Smooth muscle cell (in vitro differentiated cells): ENCODE results near the gene ANGPT4. TPM values are rescaled to one million over a fixed set of nuclear protein-coding genes. Genes with fewer than 3 reads are reported as not detected.
A peak's percentile ranks its signal among the peaks of the same experiment; 100 is the strongest.

ENCODE experiments used
- DNase-seq: peaks from one replicate; lab custom pipeline; 2025; ENCODE audit not compliant: unreplicated experiment; lab: John Stamatoyannopoulos, UW
- H2AFZ ChIP-seq: fragments of 200-600 bp; sonication (generic); 2 replicates; pipeline ENCODE4 v1.6.0; 2016; ENCODE audit warnings: antibody characterized with exemption, low read depth, mild to moderate bottlenecking
- H3F3A ChIP-seq: fragments of 200-600 bp; sonication (generic); 2 replicates; pipeline ENCODE4 v1.6.0; 2017; ENCODE audit warnings: antibody characterized with exemption, low read depth
- H3K27ac ChIP-seq: fragments of 200-600 bp; sonication (generic); 2 replicates; pipeline ENCODE4 v1.5.1; 2016; ENCODE audit warnings: low read depth, mild to moderate bottlenecking
- H3K27me3 ChIP-seq: fragments of 200-600 bp; sonication (generic); 2 replicates; pipeline ENCODE4 v1.6.1; 2016; ENCODE audit warnings: low read depth, mild to moderate bottlenecking
- H3K36me3 ChIP-seq: fragments of 200-600 bp; sonication (generic); 2 replicates; pipeline ENCODE4 v1.5.1; 2016; ENCODE audit warnings: low read depth
- H3K4me1 ChIP-seq: fragments of 200-600 bp; sonication (generic); 2 replicates; pipeline ENCODE4 v1.5.1; 2016; ENCODE audit warnings: low read depth
- H3K4me2 ChIP-seq: fragments of 200-600 bp; sonication (generic); 2 replicates; pipeline ENCODE4 v1.6.0; 2016; ENCODE audit warnings: mild to moderate bottlenecking
- H3K4me3 ChIP-seq: fragments of 200-600 bp; sonication (generic); 2 replicates; pipeline ENCODE4 v1.5.1; 2016; ENCODE audit warnings: mild to moderate bottlenecking
- H3K79me2 ChIP-seq: fragments of 200-600 bp; sonication (generic); 2 replicates; pipeline ENCODE4 v1.6.0; 2016; ENCODE audit warnings: low read depth, mild to moderate bottlenecking
- H3K9ac ChIP-seq: fragments of 200-600 bp; sonication (generic); 2 replicates; pipeline ENCODE4 v1.6.0; 2016; ENCODE audit warnings: low read depth
- H3K9me3 ChIP-seq: fragments of 200-600 bp; sonication (generic); replicated peaks from 2 replicates; pipeline ENCODE4 v1.5.1; 2016; ENCODE audit warnings: low read depth
- H4K20me1 ChIP-seq: fragments of 200-600 bp; sonication (generic); 2 replicates; pipeline ENCODE4 v1.6.0; 2016; ENCODE audit warnings: low read depth
- WGBS: methylation state at CpG from one replicate; pipeline ENCODE4 v1.1.7; 2016; ENCODE audit warnings: low lambda C conversion rate; 5-methylcytosine and 5-hydroxymethylcytosine counted together
- polyA plus RNA-seq: library from polyadenylated mRNA; unstranded; fragments of >200 nt; fragmentation: Nextera tagmentation; extraction: Ambion mirVana; gene quantifications from 2 replicates; pipeline ENCODE4 v1.2.1, GENCODE V29; 2016
- total RNA-seq: library from RNA; depleted of rRNA; stranded (reverse); fragments of >200 nt; gene quantifications from 2 replicates; pipeline ENCODE4 v1.2.3, GENCODE V29; 2014
- TF ChIP-seq, protein P1 (sequence below): fragments of 200-600 bp; sonication (generic); IDR thresholded peaks from 2 replicates; pipeline ENCODE4 v1.5.1; 2017; ENCODE audit warnings: borderline replicate concordance, mild to moderate bottlenecking, antibody characterized with exemption; ENCODE audit not compliant: insufficient read depth, poor library complexity, severe bottlenecking

ANGPT4 gene
- total and polyA plus RNA-seq, 2 experiments from 2014 or later: 0.39 TPM; not detected in 1

DNA sequence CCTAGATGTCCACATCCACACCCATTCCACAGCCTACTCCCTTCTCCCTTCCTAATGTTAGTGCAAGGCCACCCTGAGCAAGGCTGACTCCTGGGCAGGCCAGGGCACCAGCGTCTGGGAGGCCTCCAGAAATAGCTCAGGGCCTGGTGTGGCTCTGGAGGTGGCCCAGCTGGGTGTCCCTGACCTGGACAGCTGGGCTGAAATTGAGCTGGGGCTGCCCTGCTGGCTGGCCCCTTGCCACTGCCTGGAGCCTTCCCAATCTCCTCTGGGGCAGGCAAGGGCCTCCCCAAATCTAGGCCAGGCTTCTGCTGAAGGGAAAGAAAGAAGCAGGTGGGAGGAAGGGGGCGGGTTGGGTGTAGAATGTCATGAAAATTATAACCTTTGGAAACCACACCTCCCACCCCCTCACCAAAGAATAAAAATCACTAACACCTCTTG is 80.5 kb downstream of the ANGPT4 start:
- DNase-seq: no peak
- WGBS: 62% methylated on average over 1 of the region's 2 CpGs
- peaks cover 8% of the 10 kb centered on the region for H3K27me3 ChIP-seq
- no peak overlapping the region for H3K4me2 ChIP-seq
- H4K20me1 ChIP-seq: no peaks in the 10 kb centered on the region
- no peak overlapping the region for H3K4me3 ChIP-seq
- H2AFZ ChIP-seq: no peak overlapping the region
- H3K9ac ChIP-seq: no peak overlapping the region
- no peaks in the 10 kb centered on the region for H3K79me2 ChIP-seq
- no peaks in the 10 kb centered on the region for H3F3A ChIP-seq
- H3K4me1 ChIP-seq: peaks cover 8% of the 10 kb centered on the region
- TF ChIP-seq, protein P1, sequence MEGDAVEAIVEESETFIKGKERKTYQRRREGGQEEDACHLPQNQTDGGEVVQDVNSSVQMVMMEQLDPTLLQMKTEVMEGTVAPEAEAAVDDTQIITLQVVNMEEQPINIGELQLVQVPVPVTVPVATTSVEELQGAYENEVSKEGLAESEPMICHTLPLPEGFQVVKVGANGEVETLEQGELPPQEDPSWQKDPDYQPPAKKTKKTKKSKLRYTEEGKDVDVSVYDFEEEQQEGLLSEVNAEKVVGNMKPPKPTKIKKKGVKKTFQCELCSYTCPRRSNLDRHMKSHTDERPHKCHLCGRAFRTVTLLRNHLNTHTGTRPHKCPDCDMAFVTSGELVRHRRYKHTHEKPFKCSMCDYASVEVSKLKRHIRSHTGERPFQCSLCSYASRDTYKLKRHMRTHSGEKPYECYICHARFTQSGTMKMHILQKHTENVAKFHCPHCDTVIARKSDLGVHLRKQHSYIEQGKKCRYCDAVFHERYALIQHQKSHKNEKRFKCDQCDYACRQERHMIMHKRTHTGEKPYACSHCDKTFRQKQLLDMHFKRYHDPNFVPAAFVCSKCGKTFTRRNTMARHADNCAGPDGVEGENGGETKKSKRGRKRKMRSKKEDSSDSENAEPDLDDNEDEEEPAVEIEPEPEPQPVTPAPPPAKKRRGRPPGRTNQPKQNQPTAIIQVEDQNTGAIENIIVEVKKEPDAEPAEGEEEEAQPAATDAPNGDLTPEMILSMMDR: no peak
- no peaks in the 10 kb centered on the region for H3K36me3 ChIP-seq
- H3K9me3 ChIP-seq: no peaks in the 10 kb centered on the region
- no peak overlapping the region for H3K27ac ChIP-seq

DNA sequence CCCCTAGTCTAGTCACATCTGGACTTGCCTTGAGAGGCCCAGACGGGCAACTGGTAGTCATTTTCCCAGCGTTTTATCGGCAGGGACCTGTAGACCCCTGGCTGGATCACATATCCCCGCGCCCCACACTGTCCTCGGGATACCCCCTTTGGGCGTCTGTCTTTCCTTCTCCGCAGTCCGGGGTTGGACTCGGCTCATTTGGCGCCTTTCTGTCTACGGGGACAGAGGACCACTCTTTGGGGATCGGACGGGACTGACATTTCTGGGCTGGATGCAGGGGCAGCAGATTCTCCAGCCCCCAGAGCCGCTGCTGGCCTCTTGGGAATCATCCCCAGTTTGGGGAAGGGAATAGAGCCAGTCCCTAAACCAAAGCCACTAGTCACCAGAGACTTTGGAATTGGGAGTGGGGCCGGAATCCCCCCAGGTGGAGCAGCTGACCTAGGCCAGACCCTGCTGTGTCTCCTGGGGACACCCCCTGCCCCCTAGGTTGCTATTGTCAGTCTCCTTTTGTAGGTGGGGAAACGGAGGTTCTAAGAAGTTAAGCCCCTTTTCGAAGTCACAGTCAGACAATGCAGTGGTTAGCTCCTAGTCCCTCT is 81.9 kb downstream of the ANGPT4 start:
- peaks cover 8% of the 10 kb centered on the region for H3K4me1 ChIP-seq
- no peaks in the 10 kb centered on the region for H3K36me3 ChIP-seq
- no peaks in the 10 kb centered on the region for H3F3A ChIP-seq
- H3K27me3 ChIP-seq: no peaks in the 10 kb centered on the region
- peak overlapping the region; percentile 91 for H3K4me3 ChIP-seq
- TF ChIP-seq, protein P1: no peak
- 10% methylated on average over 18 of the region's 18 CpGs for WGBS
- peak overlapping the region; percentile 96 for H3K4me2 ChIP-seq
- H3K9ac ChIP-seq: no peak overlapping the region
- H3K79me2 ChIP-seq: no peaks in the 10 kb centered on the region
- no peaks in the 10 kb centered on the region for H3K9me3 ChIP-seq
- no peaks in the 10 kb centered on the region for H4K20me1 ChIP-seq
- peak overlapping the region; percentile 97 for H2AFZ ChIP-seq
- no peak for DNase-seq
- no peak overlapping the region for H3K27ac ChIP-seq

DNA sequence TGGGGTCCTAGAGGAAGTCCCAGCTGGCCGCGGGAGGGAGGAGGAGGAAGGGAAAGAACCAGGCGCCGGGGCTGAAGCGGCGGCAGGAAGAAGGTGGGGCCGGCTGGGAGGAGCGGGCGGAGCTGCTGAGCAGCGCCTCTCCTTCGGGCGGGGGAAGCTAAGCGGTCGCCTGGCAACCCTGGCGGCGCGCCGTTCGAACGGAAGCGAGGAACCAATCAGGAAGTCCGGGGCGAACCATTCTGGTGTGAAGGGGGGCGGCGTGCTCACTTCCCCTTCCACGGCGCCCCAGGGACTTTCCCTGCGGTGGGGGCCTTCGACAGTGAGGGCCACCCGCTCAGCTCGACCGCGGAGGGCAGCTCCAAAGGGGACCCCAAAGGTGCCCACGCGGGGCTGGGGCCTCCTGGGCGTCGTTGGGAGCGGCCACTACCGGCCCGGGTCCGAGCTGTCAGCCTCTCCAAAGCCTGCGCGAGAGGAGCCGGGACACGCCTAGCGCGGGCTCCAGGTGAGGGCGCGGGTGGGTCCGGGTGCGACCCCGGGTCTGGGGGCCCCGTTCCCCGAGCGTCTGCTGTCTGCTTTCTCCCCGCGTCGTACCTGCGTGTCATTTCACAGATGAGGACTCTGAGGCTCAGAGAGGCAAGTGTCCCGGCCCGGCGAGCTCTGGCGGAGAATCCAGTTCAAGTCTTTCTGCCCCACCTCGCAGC is 82.5 kb downstream of the ANGPT4 start, which contains the start of gene FAM110A:
Gene FAM110A (plus strand): TSS at position 266 of the 701 bp plus-strand sequence. CDS start 11,090 bp downstream, outside the sequence.
- peaks cover 8% of the 10 kb centered on the region for H3K4me1 ChIP-seq
- TF ChIP-seq, protein P1: no peak

More for the DNA sequence above, 82.5 kb downstream of the ANGPT4 start, which contains the start of gene FAM110A:
- Histone ChIP-seq H3K36me3 (no peaks in the 10 kb centered on the region), H3F3A (no peaks in the 10 kb centered on the region), H3K27me3 (no peaks in the 10 kb centered on the region), H3K4me3 (peak within 1 kb of the TSS; percentile 91), H3K9ac (peak within 1 kb of the TSS; percentile 80), H3K79me2 (no peaks in the 10 kb centered on the region), H3K4me2 (peak within 1 kb of the TSS; percentile 96), H3K9me3 (no peaks in the 10 kb centered on the region), H2AFZ (peak within 1 kb of the TSS; percentile 98), H4K20me1 (no peaks in the 10 kb centered on the region), H3K27ac (peak within 1 kb of the TSS; percentile 26)
- DNase-seq: peak; percentile 80
- WGBS: under 1% methylated on average over 49 of the region's 64 CpGs
